ENCODE data around the gene GNG7. TPM values are rescaled to one million over a fixed set of nuclear protein-coding genes. Genes with fewer than 3 reads are reported as not detected.

The GNG7 gene
- total and polyA plus RNA-seq, 10 of the 15 experiments (the other 5 are each of a cell fraction or from before 2014, with no cell fraction given) = 1.9 to 13.6 (median 6.5) TPM

DNA sequence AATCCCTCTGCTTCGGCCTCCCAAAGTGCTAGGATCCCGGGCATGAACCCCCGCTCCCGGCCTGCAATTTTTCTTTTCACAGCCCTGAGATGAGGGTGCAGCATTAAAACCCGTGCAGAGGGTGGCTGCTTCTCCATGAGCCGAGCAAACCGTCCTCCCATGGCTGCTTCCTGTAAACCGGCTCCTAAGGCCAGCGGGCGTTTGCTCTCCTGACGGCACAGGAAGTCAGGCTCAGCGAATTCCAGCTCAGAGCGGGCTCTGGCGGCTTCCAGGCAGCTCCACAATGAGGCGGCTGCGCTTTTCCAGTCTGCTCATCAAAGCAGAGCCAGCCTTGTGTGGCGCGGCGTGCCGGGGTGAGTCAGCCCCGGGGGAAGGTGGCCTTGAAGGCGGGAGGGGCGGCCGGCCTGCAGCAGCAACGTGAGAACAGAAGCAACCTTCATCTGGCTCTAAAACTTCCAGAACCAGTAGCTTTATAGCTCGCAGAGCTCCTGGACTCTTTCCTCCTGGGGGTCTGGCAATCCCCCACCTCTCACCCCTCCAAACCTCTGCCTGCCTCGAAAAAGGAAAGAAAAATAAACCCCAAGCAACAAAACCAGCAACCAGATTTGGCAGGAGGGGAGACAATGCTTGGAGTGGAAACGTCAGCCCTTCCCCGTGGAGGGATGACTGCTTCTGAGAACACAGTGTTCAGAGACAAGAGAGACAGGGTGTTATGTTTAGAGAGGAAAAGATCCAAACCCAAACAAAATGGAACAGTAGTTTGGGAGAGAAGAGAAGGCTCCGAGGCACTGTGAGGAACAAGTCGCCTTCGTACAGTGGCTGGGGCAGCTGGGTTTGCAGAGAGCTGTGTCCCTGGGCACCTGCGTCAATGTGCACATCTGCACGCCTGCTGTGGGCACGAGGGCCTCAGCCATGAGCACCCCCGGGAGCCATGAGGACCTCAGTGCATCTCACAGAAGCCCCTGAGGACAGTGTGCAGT lies 158.7 kb downstream of the GNG7 start (continued):
- TF ChIP-seq, protein P1, sequence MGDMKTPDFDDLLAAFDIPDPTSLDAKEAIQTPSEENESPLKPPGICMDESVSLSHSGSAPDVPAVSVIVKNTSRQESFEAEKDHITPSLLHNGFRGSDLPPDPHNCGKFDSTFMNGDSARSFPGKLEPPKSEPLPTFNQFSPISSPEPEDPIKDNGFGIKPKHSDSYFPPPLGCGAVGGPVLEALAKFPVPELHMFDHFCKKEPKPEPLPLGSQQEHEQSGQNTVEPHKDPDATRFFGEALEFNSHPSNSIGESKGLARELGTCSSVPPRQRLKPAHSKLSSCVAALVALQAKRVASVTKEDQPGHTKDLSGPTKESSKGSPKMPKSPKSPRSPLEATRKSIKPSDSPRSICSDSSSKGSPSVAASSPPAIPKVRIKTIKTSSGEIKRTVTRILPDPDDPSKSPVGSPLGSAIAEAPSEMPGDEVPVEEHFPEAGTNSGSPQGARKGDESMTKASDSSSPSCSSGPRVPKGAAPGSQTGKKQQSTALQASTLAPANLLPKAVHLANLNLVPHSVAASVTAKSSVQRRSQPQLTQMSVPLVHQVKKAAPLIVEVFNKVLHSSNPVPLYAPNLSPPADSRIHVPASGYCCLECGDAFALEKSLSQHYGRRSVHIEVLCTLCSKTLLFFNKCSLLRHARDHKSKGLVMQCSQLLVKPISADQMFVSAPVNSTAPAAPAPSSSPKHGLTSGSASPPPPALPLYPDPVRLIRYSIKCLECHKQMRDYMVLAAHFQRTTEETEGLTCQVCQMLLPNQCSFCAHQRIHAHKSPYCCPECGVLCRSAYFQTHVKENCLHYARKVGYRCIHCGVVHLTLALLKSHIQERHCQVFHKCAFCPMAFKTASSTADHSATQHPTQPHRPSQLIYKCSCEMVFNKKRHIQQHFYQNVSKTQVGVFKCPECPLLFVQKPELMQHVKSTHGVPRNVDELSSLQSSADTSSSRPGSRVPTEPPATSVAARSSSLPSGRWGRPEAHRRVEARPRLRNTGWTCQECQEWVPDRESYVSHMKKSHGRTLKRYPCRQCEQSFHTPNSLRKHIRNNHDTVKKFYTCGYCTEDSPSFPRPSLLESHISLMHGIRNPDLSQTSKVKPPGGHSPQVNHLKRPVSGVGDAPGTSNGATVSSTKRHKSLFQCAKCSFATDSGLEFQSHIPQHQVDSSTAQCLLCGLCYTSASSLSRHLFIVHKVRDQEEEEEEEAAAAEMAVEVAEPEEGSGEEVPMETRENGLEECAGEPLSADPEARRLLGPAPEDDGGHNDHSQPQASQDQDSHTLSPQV (IDR thresholded peaks at IDR 0.05) = no peak
- peak; percentile 52; the same call in 1 of the 2 replicates for TF ChIP-seq DPF2 (IDR thresholded peaks at IDR 0.05)
- TF ChIP-seq MXI1 (IDR thresholded peaks at IDR 0.05; ENCODE audit: low read depth, low read length) = no peak
- no peak for TF ChIP-seq ESRRA (IDR thresholded peaks at IDR 0.05; ENCODE audit: low read length)
- TF ChIP-seq JUNB (IDR thresholded peaks at IDR 0.05) = no peak
- TF ChIP-seq EED (IDR thresholded peaks at IDR 0.05; ENCODE audit: low read depth) = peak; percentile 89
- no peak for TF ChIP-seq PML (IDR thresholded peaks at IDR 0.05; ENCODE audit: low read length)
- TF ChIP-seq, protein P2, sequence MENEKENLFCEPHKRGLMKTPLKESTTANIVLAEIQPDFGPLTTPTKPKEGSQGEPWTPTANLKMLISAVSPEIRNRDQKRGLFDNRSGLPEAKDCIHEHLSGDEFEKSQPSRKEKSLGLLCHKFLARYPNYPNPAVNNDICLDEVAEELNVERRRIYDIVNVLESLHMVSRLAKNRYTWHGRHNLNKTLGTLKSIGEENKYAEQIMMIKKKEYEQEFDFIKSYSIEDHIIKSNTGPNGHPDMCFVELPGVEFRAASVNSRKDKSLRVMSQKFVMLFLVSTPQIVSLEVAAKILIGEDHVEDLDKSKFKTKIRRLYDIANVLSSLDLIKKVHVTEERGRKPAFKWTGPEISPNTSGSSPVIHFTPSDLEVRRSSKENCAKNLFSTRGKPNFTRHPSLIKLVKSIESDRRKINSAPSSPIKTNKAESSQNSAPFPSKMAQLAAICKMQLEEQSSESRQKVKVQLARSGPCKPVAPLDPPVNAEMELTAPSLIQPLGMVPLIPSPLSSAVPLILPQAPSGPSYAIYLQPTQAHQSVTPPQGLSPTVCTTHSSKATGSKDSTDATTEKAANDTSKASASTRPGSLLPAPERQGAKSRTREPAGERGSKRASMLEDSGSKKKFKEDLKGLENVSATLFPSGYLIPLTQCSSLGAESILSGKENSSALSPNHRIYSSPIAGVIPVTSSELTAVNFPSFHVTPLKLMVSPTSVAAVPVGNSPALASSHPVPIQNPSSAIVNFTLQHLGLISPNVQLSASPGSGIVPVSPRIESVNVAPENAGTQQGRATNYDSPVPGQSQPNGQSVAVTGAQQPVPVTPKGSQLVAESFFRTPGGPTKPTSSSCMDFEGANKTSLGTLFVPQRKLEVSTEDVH (IDR thresholded peaks at IDR 0.05; ENCODE audit: low read depth, partially characterized antibody) = no peak
- no peak for TF ChIP-seq ZNF24 (IDR thresholded peaks at IDR 0.05)
- TF ChIP-seq CBX5 (IDR thresholded peaks at IDR 0.05; ENCODE audit: low read depth) = no peak
- no peak for TF ChIP-seq FOS (IDR thresholded peaks at IDR 0.05; ENCODE audit: borderline replicate concordance, extremely low read depth, insufficient read length)
- TF ChIP-seq, protein P3, sequence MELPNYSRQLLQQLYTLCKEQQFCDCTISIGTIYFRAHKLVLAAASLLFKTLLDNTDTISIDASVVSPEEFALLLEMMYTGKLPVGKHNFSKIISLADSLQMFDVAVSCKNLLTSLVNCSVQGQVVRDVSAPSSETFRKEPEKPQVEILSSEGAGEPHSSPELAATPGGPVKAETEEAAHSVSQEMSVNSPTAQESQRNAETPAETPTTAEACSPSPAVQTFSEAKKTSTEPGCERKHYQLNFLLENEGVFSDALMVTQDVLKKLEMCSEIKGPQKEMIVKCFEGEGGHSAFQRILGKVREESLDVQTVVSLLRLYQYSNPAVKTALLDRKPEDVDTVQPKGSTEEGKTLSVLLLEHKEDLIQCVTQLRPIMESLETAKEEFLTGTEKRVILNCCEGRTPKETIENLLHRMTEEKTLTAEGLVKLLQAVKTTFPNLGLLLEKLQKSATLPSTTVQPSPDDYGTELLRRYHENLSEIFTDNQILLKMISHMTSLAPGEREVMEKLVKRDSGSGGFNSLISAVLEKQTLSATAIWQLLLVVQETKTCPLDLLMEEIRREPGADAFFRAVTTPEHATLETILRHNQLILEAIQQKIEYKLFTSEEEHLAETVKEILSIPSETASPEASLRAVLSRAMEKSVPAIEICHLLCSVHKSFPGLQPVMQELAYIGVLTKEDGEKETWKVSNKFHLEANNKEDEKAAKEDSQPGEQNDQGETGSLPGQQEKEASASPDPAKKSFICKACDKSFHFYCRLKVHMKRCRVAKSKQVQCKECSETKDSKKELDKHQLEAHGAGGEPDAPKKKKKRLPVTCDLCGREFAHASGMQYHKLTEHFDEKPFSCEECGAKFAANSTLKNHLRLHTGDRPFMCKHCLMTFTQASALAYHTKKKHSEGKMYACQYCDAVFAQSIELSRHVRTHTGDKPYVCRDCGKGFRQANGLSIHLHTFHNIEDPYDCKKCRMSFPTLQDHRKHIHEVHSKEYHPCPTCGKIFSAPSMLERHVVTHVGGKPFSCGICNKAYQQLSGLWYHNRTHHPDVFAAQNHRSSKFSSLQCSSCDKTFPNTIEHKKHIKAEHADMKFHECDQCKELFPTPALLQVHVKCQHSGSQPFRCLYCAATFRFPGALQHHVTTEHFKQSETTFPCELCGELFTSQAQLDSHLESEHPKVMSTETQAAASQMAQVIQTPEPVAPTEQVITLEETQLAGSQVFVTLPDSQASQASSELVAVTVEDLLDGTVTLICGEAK (IDR thresholded peaks at IDR 0.05; ENCODE audit: borderline replicate concordance) = peak; percentile 28; the same call in 1 of the 2 replicates
- TF ChIP-seq ATF7 (IDR thresholded peaks at IDR 0.05; ENCODE audit: low read depth) = no peak
- TF ChIP-seq MEF2B (IDR thresholded peaks at IDR 0.05; ENCODE audit: partially characterized antibody, poor library complexity, severe bottlenecking) = peak; percentile 64
- TF ChIP-seq NFYB (IDR thresholded peaks at IDR 0.05; ENCODE audit: insufficient read depth, low read depth, low read length) = no peak
- TF ChIP-seq RAD21 (IDR thresholded peaks at IDR 0.05; ENCODE audit: insufficient read depth, low read depth, low read length) = 0 out of 2 replicates have a peak, but pooled peaks have one; percentile 3

Measured in GM12878 (cell line).